NCI-H1694 treated with DMSO at 0.1 percent for 48 hours (cell line): Measurements from ENCODE around the gene ADAMTSL1.

Experiments
- DNase-seq: peaks from one replicate; lab custom pipeline; 2025; lab: John Stamatoyannopoulos, UW

The ADAMTSL1 gene

GRCh38 chr9:18473652-18474279 lies at the start of gene ADAMTSL1:
Gene ADAMTSL1 (plus strand): TSS chr9:18474153. CDS start chr9:18474233, 80 bp downstream.
- DNase-seq: peak; percentile 3

- DNase-seq: no peak
Measured at GRCh38 chr9:18427691-18428090, 46.3 kb upstream of the ADAMTSL1 start.

- DNase-seq: no peak
Measured at GRCh38 chr9:18428661-18429060, 45.3 kb upstream of the ADAMTSL1 start.

- DNase-seq: no peak
Measured at GRCh38 chr9:18429070-18429469, 44.9 kb upstream of the ADAMTSL1 start.

- no peak for DNase-seq
Measured at GRCh38 chr9:18433620-18434019, 40.3 kb upstream of the ADAMTSL1 start.

GRCh38 chr9:18437315-18438201 lies 36.4 kb upstream of the ADAMTSL1 start:
- DNase-seq: no peak

- no peak for DNase-seq
Measured at GRCh38 chr9:18438300-18438925, 35.5 kb upstream of the ADAMTSL1 start.

- no peak for DNase-seq
Measured at GRCh38 chr9:18438951-18439350, 35.0 kb upstream of the ADAMTSL1 start.

- DNase-seq: no peak
Measured at GRCh38 chr9:18441261-18441660, 32.7 kb upstream of the ADAMTSL1 start.

GRCh38 chr9:18442629-18443491 lies 31.1 kb upstream of the ADAMTSL1 start:
- peak; percentile 70 for DNase-seq

- no peak for DNase-seq
Measured at GRCh38 chr9:18447131-18447530, 26.8 kb upstream of the ADAMTSL1 start.

GRCh38 chr9:18447541-18447940 lies 26.4 kb upstream of the ADAMTSL1 start:
- DNase-seq: no peak

GRCh38 chr9:18448101-18448500 lies 25.9 kb upstream of the ADAMTSL1 start:
- no peak for DNase-seq

GRCh38 chr9:18451406-18451805 lies 22.5 kb upstream of the ADAMTSL1 start:
- DNase-seq: no peak

GRCh38 chr9:18452276-18452675 lies 21.7 kb upstream of the ADAMTSL1 start:
- DNase-seq: no peak

- DNase-seq: no peak
Measured at GRCh38 chr9:18456624-18457237, 17.2 kb upstream of the ADAMTSL1 start.

GRCh38 chr9:18457510-18457909 lies 16.4 kb upstream of the ADAMTSL1 start:
- DNase-seq: no peak

GRCh38 chr9:18459962-18460584 lies 13.9 kb upstream of the ADAMTSL1 start:
- DNase-seq: no peak

GRCh38 chr9:18461496-18461895 lies 12.5 kb upstream of the ADAMTSL1 start:
- no peak for DNase-seq

GRCh38 chr9:18463991-18464390 lies 10.0 kb upstream of the ADAMTSL1 start:
- no peak for DNase-seq

GRCh38 chr9:18466101-18466500 lies 7.9 kb upstream of the ADAMTSL1 start:
- no peak for DNase-seq
